ENCODE data around the gene ZNF536.

GRCh38 chr19:30539315-30539714 is 167.1 kb downstream of the ZNF536 start:
- TF ChIP-seq ATF2 (CRISPR knock-in tag; IDR thresholded peaks at IDR 0.05; ENCODE audit: borderline replicate concordance, low read depth), result no peak
- no peak for TF ChIP-seq CTCF (IDR thresholded peaks at IDR 0.05)
- no peak for TF ChIP-seq ZNF121 (CRISPR knock-in tag; IDR thresholded peaks at IDR 0.05)
- TF ChIP-seq ZNF532 (CRISPR knock-in tag; IDR thresholded peaks at IDR 0.05; ENCODE audit: borderline replicate concordance), result no peak
- no peak for TF ChIP-seq ZBTB21 (CRISPR knock-in tag; IDR thresholded peaks at IDR 0.05; ENCODE audit: borderline replicate concordance)
- no peak for TF ChIP-seq JUN (CRISPR knock-in tag; IDR thresholded peaks at IDR 0.05)
